ENCODE data around the gene C12orf56. TPM values are rescaled to one million over a fixed set of nuclear protein-coding genes. Genes with fewer than 3 reads are reported as not detected.
"Not testable (repeated sequence)": the region's sequence is repeated elsewhere in the genome, so short reads cannot be mapped to it uniquely, and the experiment has no call there.

C12orf56 gene
- total RNA-seq, 4 donors from 2014 or later: 0.11 TPM; not detected in 3

- H3K27me3 ChIP-seq: no peaks in the 10 kb centered on the region
- peaks cover 6 to 14% (median 7%) of the 10 kb centered on the region in 4 donors for H3K4me1 ChIP-seq
- DNase-seq (ENCODE audit: extremely low spot score): no peak
- intact Hi-C loops (cut with DNase I): no loop called here
- no peak overlapping the region for H3K27ac ChIP-seq (replicated peaks in 1 of 4)
- TF ChIP-seq POLR2A (IDR thresholded peaks at IDR 0.05; ENCODE audit: low read depth) (no peak), CTCF (IDR thresholded peaks at IDR 0.05) (no peak), POLR2AphosphoS5 (IDR thresholded peaks at IDR 0.05) (no peak), EP300 (IDR thresholded peaks at IDR 0.05) (no peak)
- no peaks in the 10 kb centered on the region for H3K9me3 ChIP-seq
- H3K36me3 ChIP-seq: peaks cover 0 to 15% (median 7%) of the 10 kb centered on the region in 4 donors
- H3K4me3 ChIP-seq: no peak overlapping the region
- WGBS: 62% methylated on average over 2 of the region's 2 CpGs
These were observed 171.4 kb downstream of the C12orf56 start for GRCh38 chr12:64219145-64219544.

GRCh38 chr12:64218597-64218996 is 172.0 kb downstream of the C12orf56 start:
- Histone ChIP-seq H3K9me3 (no peaks in the 10 kb centered on the region), H3K27me3 (no peaks in the 10 kb centered on the region), H3K36me3 (peaks cover 0 to 20% (median 11%) of the 10 kb centered on the region in 4 donors), H3K27ac (replicated peaks in 1 of 4) (no peak overlapping the region), H3K4me1 (peaks cover 6 to 14% (median 7%) of the 10 kb centered on the region in 4 donors), H3K4me3 (no peak overlapping the region)
- 88% methylated on average over 5 of the region's 5 CpGs for WGBS
- intact Hi-C loops (cut with DNase I): no loop called here
- no peak for DNase-seq (ENCODE audit: extremely low spot score)
- TF ChIP-seq POLR2A (IDR thresholded peaks at IDR 0.05; ENCODE audit: low read depth): no peak
- TF ChIP-seq POLR2AphosphoS5 (IDR thresholded peaks at IDR 0.05): no peak
- no peak for TF ChIP-seq EP300 (IDR thresholded peaks at IDR 0.05)
- TF ChIP-seq CTCF (IDR thresholded peaks at IDR 0.05): no peak

- DNase-seq (ENCODE audit: extremely low spot score); H3K4me3 ChIP-seq; H3K9me3 ChIP-seq; intact Hi-C loops (cut with DNase I); H3K27ac ChIP-seq (replicated peaks in 1 of 4); H3K27me3 ChIP-seq: not testable (repeated sequence)
- H3K36me3 ChIP-seq: peaks cover 3 to 29% (median 14%) of the 10 kb centered on the region in 4 donors
- 95% methylated on average over 7 of the region's 7 CpGs for WGBS
- H3K4me1 ChIP-seq: peaks cover 6 to 12% (median 7%) of the 10 kb centered on the region in 4 donors
These were observed 172.9 kb downstream of the C12orf56 start for GRCh38 chr12:64217643-64218042.

GRCh38 chr12:64216239-64216638 is 174.3 kb downstream of the C12orf56 start:
- no peak for DNase-seq (ENCODE audit: extremely low spot score)
- Histone ChIP-seq H3K36me3 (peaks cover 7 to 38% (median 18%) of the 10 kb centered on the region in 4 donors), H3K9me3 (no peaks in the 10 kb centered on the region), H3K4me1 (peaks cover 2 to 5% (median 4%) of the 10 kb centered on the region in 4 donors), H3K27ac (replicated peaks in 1 of 4) (no peak overlapping the region), H3K4me3 (no peak overlapping the region), H3K27me3 (no peaks in the 10 kb centered on the region)
- intact Hi-C loops (cut with DNase I): no loop called here
- no peak for TF ChIP-seq POLR2AphosphoS5 (IDR thresholded peaks at IDR 0.05)
- TF ChIP-seq EP300 (IDR thresholded peaks at IDR 0.05): no peak
- no peak for TF ChIP-seq POLR2A (IDR thresholded peaks at IDR 0.05; ENCODE audit: low read depth)
- TF ChIP-seq CTCF (IDR thresholded peaks at IDR 0.05): no peak

Small RNA genes within 50 kb of the gene (small RNA-seq; reads per million reads assigned to genes)
- gene RF01210: 0 reads per million in 3 donors
- gene RNU5A-7P: 0 reads per million in 3 donors

Other genes with a start within 250 kb of the C12orf56 start
- gene KICS2, start 168.5 kb downstream of the C12orf56 start, total RNA-seq: 1 to 10 TPM; 4.5 to 8.8 (median 6.4) TPM
- 10 to 100 TPM; 24.5 to 27.6 (median 26.8) TPM for gene XPOT, start 13.6 kb upstream of the C12orf56 start, total RNA-seq
- 10 to 100 TPM; 21.2 to 24.1 (median 22.6) TPM for gene TBK1, start 61.4 kb upstream of the C12orf56 start, total RNA-seq
- gene RASSF3, start 219.7 kb upstream of the C12orf56 start, total RNA-seq: 100 to 1,000 TPM; 124 to 299 (median 229) TPM